Measurements from ENCODE around the gene ELFN2. TPM values are rescaled to one million over a fixed set of nuclear protein-coding genes. Genes with fewer than 3 reads are reported as not detected.

Gene ELFN2
- total RNA-seq, 2 donors from 2014 or later: 1.6 TPM; not detected in 1

GRCh38 chr22:37340331-37341262, 86.7 kb downstream of the ELFN2 start:
- 30 to 40% methylated on average over 24 of the region's 24 CpGs for WGBS, 2 donors
- no peaks in the 10 kb centered on the region for H3K9me3 ChIP-seq
- no peak overlapping the region for H3K4me3 ChIP-seq
- intact Hi-C loops (cut with DNase I): no loop called here
- ATAC-seq: no peak
- no peaks in the 10 kb centered on the region for H3K4me1 ChIP-seq
- DNase-seq: no peak
- H3K27ac ChIP-seq: no peak overlapping the region
- H3K27me3 ChIP-seq: no peaks in the 10 kb centered on the region
- TF ChIP-seq POLR2A (IDR thresholded peaks at IDR 0.05) (no peak), CTCF (IDR thresholded peaks at IDR 0.05) (no peak)
- H3K36me3 ChIP-seq (replicated peaks in 1 of 2; ENCODE audit: insufficient read depth in 1 of 2, low read depth in 2 of 2): no peaks in the 10 kb centered on the region

GRCh38 chr22:37338539-37339246, 88.6 kb downstream of the ELFN2 start:
- no peak for TF ChIP-seq CTCF (IDR thresholded peaks at IDR 0.05)
- TF ChIP-seq POLR2A (IDR thresholded peaks at IDR 0.05): no peak
- intact Hi-C loops (cut with DNase I): no loop called here
- DNase-seq (no peak), ATAC-seq (no peak)
- WGBS, 2 donors: 73 to 78% methylated on average over 9 to 10 of the region's 10 CpGs
- Histone ChIP-seq H3K36me3 (replicated peaks in 1 of 2; ENCODE audit: insufficient read depth in 1 of 2, low read depth in 2 of 2) (no peaks in the 10 kb centered on the region), H3K4me1 (no peaks in the 10 kb centered on the region), H3K9me3 (no peaks in the 10 kb centered on the region), H3K27me3 (peaks cover 0 to 15% of the 10 kb centered on the region in 2 donors), H3K4me3 (no peak overlapping the region), H3K27ac (no peak overlapping the region)

- intact Hi-C loops (cut with DNase I): no loop called here
- TF ChIP-seq CTCF (IDR thresholded peaks at IDR 0.05): no peak
- TF ChIP-seq POLR2A (IDR thresholded peaks at IDR 0.05): no peak
- Histone ChIP-seq H3K4me1 (no peaks in the 10 kb centered on the region), H3K9me3 (no peaks in the 10 kb centered on the region), H3K36me3 (replicated peaks in 1 of 2; ENCODE audit: insufficient read depth in 1 of 2, low read depth in 2 of 2) (no peaks in the 10 kb centered on the region), H3K4me3 (no peak overlapping the region), H3K27ac (no peak overlapping the region), H3K27me3 (peaks cover 0 to 15% of the 10 kb centered on the region in 2 donors)
- ATAC-seq (no peak), DNase-seq (no peak)
- 85 to 88% methylated on average over 5 to 8 of the region's 8 CpGs for WGBS, 2 donors
Observed at GRCh38 chr22:37337204-37337943, 89.9 kb downstream of the ELFN2 start.

- 58% methylated on average over 6 to 8 of the region's 8 CpGs for WGBS, 2 donors
- ATAC-seq: no peak
- TF ChIP-seq POLR2A (IDR thresholded peaks at IDR 0.05) (no peak), CTCF (IDR thresholded peaks at IDR 0.05) (no peak)
- no peak for DNase-seq
- Histone ChIP-seq H3K4me3 (no peak overlapping the region), H3K4me1 (peaks cover 1% of the 10 kb centered on the region), H3K36me3 (replicated peaks in 1 of 2; ENCODE audit: insufficient read depth in 1 of 2, low read depth in 2 of 2) (no peaks in the 10 kb centered on the region), H3K9me3 (no peaks in the 10 kb centered on the region), H3K27me3 (peaks cover 0 to 15% of the 10 kb centered on the region in 2 donors), H3K27ac (no peak overlapping the region)
- intact Hi-C loops (cut with DNase I): no loop called here
Observed at GRCh38 chr22:37336579-37336978, 90.7 kb downstream of the ELFN2 start.
